ENCODE measurements around the gene RAMP3.

RAMP3 gene

DNA sequence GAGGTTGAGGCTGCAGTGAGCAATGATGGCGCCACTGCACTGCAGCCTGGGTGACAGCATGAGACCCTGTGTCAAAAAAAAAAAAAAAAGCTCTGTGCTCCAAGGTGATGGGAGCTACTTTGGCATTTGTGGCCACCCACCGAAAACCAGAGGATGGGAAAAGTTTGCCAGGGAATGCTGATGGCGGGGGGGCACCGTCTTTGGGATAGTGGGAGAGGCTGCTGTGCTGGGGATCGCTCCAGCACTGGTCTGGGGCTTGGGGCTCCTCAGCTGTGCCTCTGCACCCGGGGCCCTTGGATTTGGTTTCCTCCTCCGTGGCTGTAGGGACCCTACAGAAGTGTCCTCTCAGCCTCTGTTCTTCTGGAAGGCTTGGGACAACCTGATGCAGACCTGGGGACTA is 11.7 kb upstream of the RAMP3 start:
- Histone ChIP-seq H3K4me1 (no peaks in the 10 kb centered on the region), H3K27ac (no peak overlapping the region), H3K79me2 (no peaks in the 10 kb centered on the region), H3K9ac (no peak overlapping the region), H3K27me3 (ENCODE audit: control insufficient read depth, insufficient read depth, low read length) (no peaks in the 10 kb centered on the region), H3K4me2 (ENCODE audit: low read length) (no peak overlapping the region), H3K9me3 (ENCODE audit: control insufficient read depth, low read length) (no peaks in the 10 kb centered on the region), H2AFZ (no peak overlapping the region), H3K36me3 (ENCODE audit: control insufficient read depth, insufficient read depth, low read length) (no peaks in the 10 kb centered on the region), H3K4me3 (ENCODE audit: low read depth, low read length) (no peak overlapping the region)
- TF ChIP-seq CTCF (IDR thresholded peaks at IDR 0.05) = no peak

GRCh38 chr7:45146531-45147379 is 10.8 kb upstream of the RAMP3 start:
- no peaks in the 10 kb centered on the region for H3K4me1 ChIP-seq
- no peak for TF ChIP-seq CTCF (IDR thresholded peaks at IDR 0.05)
- no peak overlapping the region for H3K4me2 ChIP-seq (ENCODE audit: low read length)
- no peak overlapping the region for H3K9ac ChIP-seq
- H2AFZ ChIP-seq = no peak overlapping the region
- H3K4me3 ChIP-seq (ENCODE audit: low read depth, low read length) = no peak overlapping the region
- no peaks in the 10 kb centered on the region for H3K9me3 ChIP-seq (ENCODE audit: control insufficient read depth, low read length)
- H3K27me3 ChIP-seq (ENCODE audit: control insufficient read depth, insufficient read depth, low read length) = no peaks in the 10 kb centered on the region
- no peaks in the 10 kb centered on the region for H3K36me3 ChIP-seq (ENCODE audit: control insufficient read depth, insufficient read depth, low read length)
- H3K27ac ChIP-seq = no peak overlapping the region
- H3K79me2 ChIP-seq = no peaks in the 10 kb centered on the region

- Histone ChIP-seq H3K4me1 (no peaks in the 10 kb centered on the region), H3K27me3 (ENCODE audit: control insufficient read depth, insufficient read depth, low read length) (no peaks in the 10 kb centered on the region), H3K9ac (no peak overlapping the region), H3K4me2 (ENCODE audit: low read length) (no peak overlapping the region), H3K9me3 (ENCODE audit: control insufficient read depth, low read length) (no peaks in the 10 kb centered on the region), H2AFZ (no peak overlapping the region), H3K36me3 (ENCODE audit: control insufficient read depth, insufficient read depth, low read length) (no peaks in the 10 kb centered on the region), H3K27ac (no peak overlapping the region), H3K79me2 (no peaks in the 10 kb centered on the region), H3K4me3 (ENCODE audit: low read depth, low read length) (no peak overlapping the region)
- TF ChIP-seq CTCF (IDR thresholded peaks at IDR 0.05) = no peak
Measured at GRCh38 chr7:45147858-45148652, 9.5 kb upstream of the RAMP3 start.

DNA sequence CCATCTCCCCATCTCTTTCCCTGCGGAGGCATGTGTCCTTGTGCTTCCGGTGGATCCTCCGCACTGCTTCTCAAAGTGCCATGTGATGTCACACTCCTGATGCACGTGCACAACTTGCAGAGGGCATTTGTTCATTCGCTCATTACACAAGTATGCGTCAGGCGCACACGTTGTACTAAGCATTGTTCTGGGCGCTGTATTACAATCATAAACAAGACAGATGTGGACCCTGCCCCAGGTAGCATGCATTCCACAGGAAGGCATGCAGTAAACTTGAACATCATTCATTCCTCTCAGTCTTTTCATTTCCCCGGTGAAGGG is 9.0 kb upstream of the RAMP3 start:
- no peak overlapping the region for H3K4me2 ChIP-seq (ENCODE audit: low read length)
- no peak overlapping the region for H2AFZ ChIP-seq
- no peak for TF ChIP-seq CTCF (IDR thresholded peaks at IDR 0.05)

More for the DNA sequence above, 9.0 kb upstream of the RAMP3 start:
- H3K4me1 ChIP-seq = no peaks in the 10 kb centered on the region
- H3K27me3 ChIP-seq (ENCODE audit: control insufficient read depth, insufficient read depth, low read length) = no peaks in the 10 kb centered on the region
- H3K36me3 ChIP-seq (ENCODE audit: control insufficient read depth, insufficient read depth, low read length) = no peaks in the 10 kb centered on the region
- H3K9ac ChIP-seq = no peak overlapping the region
- no peaks in the 10 kb centered on the region for H3K79me2 ChIP-seq
- no peak overlapping the region for H3K27ac ChIP-seq
- H3K4me3 ChIP-seq (ENCODE audit: low read depth, low read length) = no peak overlapping the region
- H3K9me3 ChIP-seq (ENCODE audit: control insufficient read depth, low read length) = no peaks in the 10 kb centered on the region
